G401.6 (cell line): ENCODE data around the gene CHRNA4.

Experiments
- FAIRE-seq: peaks from 2 replicates; lab custom pipeline; 2012; peaks lifted over from hg19 to GRCh38; lab: Jason Lieb, UNC

Gene CHRNA4

DNA sequence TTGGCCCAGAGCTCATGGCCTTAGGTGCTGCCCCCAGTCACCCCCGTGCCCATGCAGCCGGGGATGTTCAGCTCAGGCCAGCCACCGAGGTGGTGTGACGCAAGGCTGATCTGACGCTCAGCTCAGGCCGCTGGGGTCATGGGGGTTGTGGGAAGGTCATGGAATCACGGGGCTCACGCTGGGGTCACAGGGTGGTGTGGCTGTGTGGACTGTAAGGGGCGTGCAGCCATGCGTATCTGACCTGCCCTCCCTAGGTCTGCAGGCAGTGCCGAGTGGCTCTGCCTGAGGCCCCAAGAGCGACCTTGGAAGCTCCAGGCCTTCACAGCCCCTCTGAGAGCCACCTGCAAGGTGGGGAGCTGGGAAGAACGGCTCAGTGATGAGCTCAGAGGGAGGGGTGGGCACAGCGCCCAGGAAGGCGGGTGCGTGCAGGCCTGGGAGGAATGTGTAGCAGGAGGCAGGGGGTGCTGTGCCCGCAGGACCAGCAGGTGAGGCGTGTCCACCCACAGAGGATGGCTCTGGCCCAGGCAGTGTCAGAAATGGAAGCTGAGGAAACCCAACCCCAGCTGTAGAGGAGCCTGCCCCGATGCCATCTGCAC lies 27.8 kb downstream of the CHRNA4 start:
- FAIRE-seq: no peak

DNA sequence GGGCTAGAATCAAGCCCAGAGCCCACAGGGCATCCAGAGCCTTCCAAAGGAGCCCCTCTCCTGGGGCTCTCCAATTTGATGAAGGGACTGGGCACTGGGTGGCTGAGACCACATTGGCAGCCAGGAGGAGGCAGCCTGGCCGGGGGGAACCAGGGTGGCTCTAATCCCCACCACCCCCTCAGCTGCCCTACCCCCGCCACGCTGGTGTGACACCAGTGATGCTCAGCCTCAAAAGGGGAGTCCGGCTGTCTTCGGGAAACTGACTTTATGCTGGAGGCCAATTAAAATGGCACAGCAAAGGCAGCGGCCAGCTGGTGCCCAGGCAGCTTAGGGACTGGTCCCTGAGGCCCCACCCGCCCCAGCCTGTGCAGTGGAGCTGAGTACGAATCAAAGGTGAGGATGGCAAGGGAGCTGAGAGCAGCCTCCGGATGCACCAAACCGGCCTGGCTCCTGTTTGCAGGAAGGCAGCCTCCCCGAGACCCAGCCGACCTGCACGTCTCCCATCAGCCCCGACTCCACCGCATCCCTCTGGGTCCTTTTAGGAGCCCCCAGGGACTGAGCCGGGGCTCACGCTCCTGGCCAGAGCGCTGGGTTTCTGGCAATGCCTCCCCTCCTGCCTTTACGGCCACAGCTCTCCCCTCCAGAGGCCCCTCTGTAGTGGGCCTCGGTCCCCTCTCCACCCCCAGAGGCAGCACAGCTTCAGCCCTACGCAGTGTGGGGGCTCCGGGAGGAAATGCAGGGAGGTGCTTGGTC lies 28.5 kb downstream of the CHRNA4 start:
- FAIRE-seq: no peak

GRCh38 chr20:63331741-63332400 lies 29.3 kb downstream of the CHRNA4 start:
- FAIRE-seq: no peak

- FAIRE-seq: no peak
Measured at GRCh38 chr20:63330940-63331339, 30.2 kb downstream of the CHRNA4 start.

- FAIRE-seq: no peak
Measured at GRCh38 chr20:63330084-63330760, 30.9 kb downstream of the CHRNA4 start.

DNA sequence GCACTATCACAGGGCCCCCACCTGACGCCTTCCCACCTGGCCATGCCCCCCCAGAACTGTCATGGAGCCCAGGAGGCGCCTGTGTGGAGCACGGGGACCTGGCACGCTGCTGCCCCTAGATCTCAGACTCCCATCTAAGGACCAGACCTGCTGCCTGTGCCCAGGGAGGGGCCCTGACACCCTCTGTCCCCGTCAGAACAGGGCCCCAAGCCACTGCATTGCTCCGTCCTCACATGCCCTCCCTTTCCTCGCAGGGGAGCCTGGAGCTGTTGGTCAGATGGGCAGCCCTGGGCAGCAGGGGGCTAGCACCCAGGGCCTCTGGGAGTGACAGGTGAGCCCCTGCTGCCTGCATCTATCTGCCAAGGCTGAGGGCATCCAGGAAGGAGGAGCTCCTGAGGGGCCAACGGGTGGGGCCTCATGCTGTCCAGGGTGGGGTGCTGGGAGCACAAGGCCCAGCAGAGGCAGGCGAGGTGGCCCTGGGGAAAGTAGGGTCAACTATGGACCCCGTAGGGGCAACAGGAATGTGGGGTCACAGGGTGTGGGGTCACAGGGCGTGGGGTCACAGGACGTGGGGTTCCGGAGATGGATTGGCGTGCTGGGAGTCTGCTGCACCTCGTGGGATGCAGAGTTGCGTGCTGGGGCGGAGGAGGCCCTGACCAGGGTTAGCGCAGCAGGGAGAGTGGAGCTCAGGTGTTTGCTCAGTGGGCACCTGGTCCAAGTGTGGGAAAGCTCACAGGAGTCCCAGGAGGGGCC lies 31.6 kb downstream of the CHRNA4 start:
- no peak for FAIRE-seq

- no peak for FAIRE-seq
Measured at GRCh38 chr20:63328718-63329275, 32.4 kb downstream of the CHRNA4 start.

- FAIRE-seq: no peak
Measured at GRCh38 chr20:63328026-63328700, 33.0 kb downstream of the CHRNA4 start.

DNA sequence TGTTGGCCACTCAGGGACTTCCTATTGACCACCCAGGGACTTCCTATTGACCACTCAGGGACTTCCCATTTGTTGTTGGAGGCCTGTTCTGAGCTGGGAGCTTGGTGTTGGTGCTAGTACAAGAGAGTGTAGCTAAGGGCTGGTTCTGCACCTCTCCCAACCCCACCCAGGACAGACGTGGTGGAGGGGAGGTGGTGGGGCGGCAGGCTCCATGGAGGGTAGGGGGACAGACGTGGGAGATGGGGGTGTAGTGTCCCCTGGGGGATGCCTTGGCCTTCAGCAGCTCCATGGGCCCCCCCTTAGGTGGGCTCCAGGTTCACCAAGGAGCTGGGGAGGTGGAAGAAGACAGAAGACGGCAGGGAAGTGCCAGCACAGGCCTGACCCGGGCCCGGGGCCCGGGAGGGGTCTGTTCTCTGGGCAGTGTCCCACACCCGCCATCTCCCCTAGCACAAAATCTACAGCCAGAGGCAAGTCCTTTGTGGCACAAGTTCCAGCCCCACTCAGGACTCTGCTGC lies 33.9 kb downstream of the CHRNA4 start:
- no peak for FAIRE-seq

DNA sequence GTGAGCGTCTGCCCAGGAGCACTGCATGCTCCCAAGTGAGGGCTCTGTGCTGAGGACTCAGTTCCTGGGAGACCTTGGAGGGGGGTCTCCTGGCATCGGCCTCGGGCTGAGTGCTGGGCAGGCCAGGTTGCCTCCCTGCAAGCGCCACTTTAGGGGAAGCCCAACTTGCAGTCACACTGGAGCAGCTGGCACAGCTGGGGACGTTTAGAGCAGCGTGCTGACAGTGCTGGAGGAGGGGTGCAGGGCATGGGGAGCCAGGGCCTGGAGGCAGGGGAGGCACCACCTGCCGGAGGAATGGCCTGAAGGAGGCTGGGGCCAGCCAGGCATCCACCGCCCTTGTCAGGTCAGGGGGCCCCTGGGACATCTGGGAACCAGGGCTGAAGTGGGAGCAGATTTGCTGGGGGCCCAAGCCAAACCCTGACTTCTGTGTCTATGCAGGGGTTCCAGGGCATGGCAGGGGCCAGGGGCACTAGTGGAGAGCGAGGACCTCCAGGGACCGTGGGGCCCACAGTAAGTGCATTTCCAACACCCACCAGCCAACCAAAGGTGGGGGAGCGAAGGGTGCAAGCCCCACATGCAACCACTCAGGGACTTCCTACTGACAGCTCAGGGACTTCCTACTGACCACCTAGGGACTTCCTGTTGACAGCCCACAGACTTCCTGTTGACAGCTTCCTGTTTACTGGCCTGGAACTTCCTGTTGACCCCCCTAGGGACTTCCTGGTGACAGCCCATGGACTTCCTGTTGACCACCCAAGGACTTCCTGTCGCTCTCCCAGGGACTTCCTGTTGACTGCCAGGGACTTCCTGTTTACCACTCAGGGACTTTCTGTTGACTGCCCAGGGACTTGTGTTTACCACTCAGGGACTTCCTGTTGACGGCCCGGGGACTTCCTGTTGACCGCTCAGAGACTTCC lies 34.6 kb downstream of the CHRNA4 start:
- FAIRE-seq: no peak

GRCh38 chr20:63325554-63326313 lies 35.4 kb downstream of the CHRNA4 start:
- no peak for FAIRE-seq

GRCh38 chr20:63325021-63325471 lies 36.1 kb downstream of the CHRNA4 start:
- FAIRE-seq: no peak

GRCh38 chr20:63323357-63323981 lies 37.7 kb downstream of the CHRNA4 start:
- FAIRE-seq: peak; percentile 3

DNA sequence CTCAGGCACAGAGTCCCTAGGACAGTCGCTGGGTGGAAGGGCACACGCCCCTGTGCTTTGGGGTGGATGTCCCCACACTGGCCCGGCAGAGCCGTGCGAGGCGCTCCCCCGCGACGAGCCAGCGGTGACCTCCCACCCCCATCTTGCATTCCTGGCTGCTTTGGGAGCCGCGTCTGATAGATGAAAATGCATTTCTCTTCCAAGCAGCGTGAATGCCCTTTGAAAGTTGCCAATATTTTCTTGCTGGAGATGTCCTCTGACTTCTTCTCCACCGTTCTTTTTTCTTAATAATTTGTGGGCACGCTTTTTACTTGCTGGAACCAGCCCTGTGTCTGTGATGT lies 38.2 kb downstream of the CHRNA4 start:
- no peak for FAIRE-seq

DNA sequence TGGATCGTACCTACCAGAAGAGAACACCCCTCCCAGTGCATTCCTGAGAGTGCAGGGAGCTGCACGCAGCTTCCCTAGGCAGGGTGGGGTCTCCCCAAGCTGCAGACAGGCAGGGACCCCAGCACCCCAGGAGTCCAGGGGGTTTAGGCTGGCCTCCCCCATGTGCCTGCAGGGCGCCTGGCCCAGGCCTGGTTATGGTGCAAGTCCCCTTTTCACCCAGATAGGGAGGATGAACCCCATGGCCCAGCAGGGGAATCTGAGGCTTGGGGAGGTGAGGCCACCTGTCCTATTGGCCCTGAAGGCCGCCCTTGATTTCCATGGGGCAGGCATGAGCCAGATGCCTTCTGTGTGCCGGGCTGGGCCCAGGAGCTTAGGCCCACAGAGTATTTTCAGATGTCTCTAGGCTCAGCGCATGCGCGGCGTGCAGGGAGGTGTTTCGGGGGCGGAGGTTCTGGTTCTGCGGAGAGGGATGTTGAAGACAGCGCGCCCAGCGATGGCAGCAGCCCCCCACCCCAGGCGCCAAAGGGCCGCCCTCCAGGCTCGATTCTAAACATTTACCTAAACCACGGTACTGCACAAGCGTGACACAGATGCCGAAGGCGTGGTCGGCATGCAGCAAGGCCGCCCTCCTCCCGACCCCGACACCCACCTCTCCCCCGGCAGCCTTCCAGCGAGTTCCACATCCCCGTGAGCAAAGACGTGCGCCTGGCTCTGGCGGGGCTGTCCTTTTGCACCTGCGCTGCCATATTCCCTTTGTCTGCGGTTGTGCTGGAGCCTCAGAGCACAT lies 38.8 kb downstream of the CHRNA4 start:
- no peak for FAIRE-seq

- FAIRE-seq: no peak
Measured at GRCh38 chr20:63321148-63321831, 39.9 kb downstream of the CHRNA4 start.

GRCh38 chr20:63320616-63321147 lies 40.5 kb downstream of the CHRNA4 start:
- no peak for FAIRE-seq
